Germinal center (tissue), 1 donor: ENCODE measurements around the gene TMEM167A.
"Not testable (repeated sequence)": the region's sequence is repeated elsewhere in the genome, so short reads cannot be mapped to it uniquely, and the experiment has no call there.

Source experiments
- DNase-seq: peaks from one replicate; pipeline ENCODE4 v3.0.0; 2012; ENCODE audit warnings: mixed read lengths, low spot score

Gene TMEM167A

DNA sequence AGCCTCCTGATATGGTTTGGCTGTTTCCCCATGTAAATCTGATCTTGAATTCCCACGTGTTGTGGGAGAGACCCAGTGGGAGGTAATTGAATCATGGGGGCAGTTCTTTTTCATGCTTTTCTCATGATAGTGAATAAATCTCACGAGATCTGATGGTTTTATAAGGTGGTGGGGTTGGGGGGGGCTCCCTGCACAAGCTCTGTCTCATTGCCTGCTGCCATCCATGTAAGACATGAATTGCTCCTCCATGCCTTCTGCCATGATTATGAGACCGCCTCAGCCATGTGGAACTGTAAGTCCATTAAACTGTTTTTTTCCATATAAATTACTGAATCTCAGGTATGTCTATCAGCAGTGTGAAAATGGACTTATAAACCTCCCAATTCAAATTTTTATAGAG is 13.0 kb upstream of the TMEM167A start:
- no peak for DNase-seq

DNA sequence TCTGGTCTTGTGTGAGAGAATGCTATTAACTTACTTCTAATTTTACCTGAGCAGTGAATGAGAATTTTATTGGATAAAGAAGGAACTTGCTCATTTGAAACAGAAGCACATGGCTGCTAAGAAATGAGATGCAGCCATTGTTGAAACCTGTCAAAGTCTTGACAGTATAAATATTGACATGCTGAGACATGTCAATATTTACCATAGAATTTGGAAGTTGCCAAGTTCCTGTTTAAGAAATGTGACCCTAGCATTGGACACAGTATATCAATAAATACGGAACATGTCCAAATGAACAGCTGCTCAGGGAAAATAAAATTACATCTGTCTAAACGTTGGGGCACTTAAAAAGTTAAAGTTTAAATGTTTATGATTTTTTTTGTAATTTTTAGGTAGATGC is 7.9 kb upstream of the TMEM167A start:
- no peak for DNase-seq

DNA sequence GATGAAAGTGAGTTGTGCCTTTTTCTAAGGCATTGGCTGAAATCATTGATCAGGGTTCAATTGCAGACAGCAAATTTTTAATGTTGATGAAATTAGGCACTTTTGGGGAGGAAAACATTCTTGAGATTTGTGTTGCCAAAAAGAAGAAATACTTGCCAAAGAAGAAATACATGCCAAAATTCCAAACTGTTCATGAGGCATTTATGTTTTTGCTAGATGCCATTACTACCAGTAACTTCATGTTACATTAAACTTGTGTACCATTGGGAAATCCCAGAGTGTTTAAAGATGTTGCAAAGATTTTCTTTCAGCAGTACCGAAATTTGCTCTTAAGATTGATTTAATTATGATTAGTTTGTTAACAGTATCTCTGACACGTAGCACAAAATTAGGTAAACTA is 7.1 kb upstream of the TMEM167A start:
- DNase-seq, result no peak

- no peak for DNase-seq
Observed at GRCh38 chr5:83082750-83083149, 5.6 kb upstream of the TMEM167A start.

- DNase-seq, result no peak
Observed at GRCh38 chr5:83077662-83078261, 568 bp upstream of the TMEM167A start.

DNA sequence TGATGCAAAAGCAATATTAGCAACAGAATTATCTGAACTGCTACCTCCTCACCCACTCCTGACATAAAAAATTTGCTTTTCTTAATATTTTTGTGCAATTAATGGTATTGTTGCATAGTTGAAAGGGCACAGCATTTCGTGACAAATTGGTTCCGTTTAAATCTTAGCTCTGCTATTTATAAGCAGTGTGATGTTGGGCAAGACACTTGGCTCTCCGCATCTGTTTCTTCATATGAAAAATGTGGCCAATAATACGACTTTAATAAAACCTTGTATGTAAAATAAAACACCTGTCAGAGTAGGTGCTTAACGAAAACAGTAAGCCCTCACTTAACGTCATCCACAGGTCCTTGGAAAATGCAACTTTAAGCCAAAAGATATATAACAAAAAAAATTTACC is 4.2 kb downstream of the TMEM167A start:
- DNase-seq, result no peak

- DNase-seq, result no peak
Observed at GRCh38 chr5:83071286-83072051, 5.7 kb downstream of the TMEM167A start.

- DNase-seq, result no peak
Observed at GRCh38 chr5:83069096-83069799, 7.9 kb downstream of the TMEM167A start.

- not testable (repeated sequence) for DNase-seq
Observed at GRCh38 chr5:83067377-83067776, 9.8 kb downstream of the TMEM167A start.

GRCh38 chr5:83066548-83067110 is 10.6 kb downstream of the TMEM167A start:
- no peak for DNase-seq

DNA sequence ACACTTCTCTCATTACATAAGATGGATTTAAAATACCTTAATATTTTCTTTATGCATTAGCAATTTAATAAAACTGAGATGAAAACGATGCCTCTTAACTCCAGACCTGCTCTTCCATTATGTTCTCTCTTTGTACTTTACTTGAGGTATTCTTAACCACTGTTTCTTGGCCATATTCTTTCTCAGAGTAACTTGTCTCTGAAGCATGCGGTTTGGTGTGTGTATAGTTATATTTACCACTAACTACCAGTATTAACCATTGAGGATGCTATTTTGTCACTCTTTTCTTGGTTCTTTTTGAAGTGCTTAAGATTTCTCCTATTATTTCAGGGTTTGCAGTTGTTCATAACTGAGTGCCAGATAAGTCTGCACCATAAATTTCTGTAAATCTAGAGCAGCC is 17.9 kb downstream of the TMEM167A start:
- no peak for DNase-seq

DNA sequence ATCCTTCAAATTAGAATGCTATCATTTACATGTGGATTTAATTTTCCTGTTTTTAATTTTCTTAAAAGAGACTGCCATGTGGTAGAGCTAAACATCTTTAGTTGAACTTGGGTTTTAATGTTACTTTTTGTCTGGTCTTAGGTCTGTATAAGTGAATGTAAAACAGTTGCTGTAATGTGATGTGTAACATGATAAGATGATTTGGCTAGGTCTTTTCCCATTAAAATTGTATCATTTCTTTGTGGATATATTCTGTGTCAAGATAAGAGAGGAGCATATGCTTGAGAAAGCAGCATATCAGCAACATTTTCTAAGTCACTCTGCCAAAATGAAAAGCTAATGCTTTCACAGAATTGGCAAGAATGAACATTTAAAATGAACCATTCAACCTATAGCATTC is 18.5 kb downstream of the TMEM167A start:
- DNase-seq, result no peak

DNA sequence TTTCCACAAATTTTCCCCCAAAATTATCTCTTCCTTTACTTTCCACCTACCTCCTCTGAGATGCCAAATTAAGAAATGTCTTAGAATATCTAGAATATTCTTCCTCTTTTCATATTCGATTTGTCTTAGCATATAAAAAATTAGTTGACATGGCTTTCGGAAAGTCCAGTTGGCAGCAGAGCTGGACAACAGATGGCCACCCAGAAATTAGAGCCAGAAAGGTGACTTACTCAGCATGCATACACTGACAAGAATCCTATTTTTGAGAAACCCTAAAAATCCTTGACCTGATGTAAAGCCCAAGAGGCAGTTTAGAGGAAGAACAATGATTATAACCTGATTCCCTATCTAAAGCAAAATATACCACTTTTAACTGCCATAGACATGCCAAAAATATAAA is 22.0 kb downstream of the TMEM167A start:
- DNase-seq, result no peak

GRCh38 chr5:83050723-83051340 is 26.4 kb downstream of the TMEM167A start:
- no peak for DNase-seq

GRCh38 chr5:83049370-83049885 is 27.8 kb downstream of the TMEM167A start:
- no peak for DNase-seq

- no peak for DNase-seq
Observed at GRCh38 chr5:83048811-83049210, 28.4 kb downstream of the TMEM167A start.

DNA sequence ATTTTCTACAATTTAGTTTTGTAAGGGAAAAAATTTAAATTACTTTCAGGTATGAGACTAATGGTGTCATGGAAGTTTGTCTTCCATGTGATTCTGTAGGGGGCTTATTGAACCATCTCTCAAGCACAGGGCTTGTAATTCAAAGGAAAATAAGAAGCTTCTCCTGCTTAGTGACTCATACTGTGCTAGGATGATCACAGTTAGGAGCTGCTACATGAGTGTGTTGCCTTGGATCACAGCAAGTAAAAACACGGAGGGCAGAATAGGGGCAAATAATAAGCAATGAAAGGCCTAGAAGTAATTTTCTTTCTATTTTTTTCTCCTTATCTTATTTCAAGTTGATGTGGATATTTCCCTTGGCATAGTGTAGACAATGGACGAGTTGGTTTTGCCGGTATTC is 28.9 kb downstream of the TMEM167A start:
- DNase-seq, result no peak

DNA sequence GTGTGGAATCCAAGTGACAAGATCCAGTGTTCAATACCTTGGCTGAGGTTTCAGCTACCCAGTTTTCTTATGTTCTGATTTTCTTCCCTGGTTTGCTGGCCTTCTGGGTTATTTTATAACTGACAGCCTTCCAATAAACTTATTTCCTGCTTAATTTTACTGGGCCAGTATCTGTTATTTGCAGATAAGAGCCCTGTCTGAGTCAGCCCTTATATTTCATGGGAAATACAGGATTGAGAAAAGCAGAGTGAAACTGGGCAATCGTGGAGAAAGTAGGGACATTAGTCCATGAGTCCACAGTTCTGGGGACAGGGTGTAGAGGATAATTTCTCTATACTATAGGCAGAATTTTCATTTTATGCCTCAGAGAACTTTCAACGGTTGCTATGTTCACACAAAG is 32.3 kb downstream of the TMEM167A start:
- DNase-seq, result no peak

- no peak for DNase-seq
Observed at GRCh38 chr5:83042507-83042906, 34.7 kb downstream of the TMEM167A start.

DNA sequence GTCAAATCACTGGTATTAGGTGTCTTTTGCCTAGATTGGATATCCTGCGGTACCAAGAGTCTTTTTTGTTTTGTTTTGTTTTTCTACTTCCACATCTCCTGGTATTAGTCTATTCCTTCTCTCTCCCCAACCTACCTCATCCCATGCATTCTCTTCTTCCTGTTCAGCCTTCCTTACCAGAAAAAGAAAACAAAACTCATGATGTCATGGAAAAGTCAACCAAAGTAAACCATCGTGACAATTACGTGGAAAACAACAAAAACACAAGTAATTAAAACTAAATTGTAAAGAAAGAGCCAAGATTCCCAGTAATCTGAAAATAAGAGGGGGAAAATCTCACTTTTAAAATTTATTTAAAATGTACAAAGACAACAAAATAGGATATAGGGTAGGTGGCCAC is 38.3 kb downstream of the TMEM167A start:
- DNase-seq, result no peak

DNA sequence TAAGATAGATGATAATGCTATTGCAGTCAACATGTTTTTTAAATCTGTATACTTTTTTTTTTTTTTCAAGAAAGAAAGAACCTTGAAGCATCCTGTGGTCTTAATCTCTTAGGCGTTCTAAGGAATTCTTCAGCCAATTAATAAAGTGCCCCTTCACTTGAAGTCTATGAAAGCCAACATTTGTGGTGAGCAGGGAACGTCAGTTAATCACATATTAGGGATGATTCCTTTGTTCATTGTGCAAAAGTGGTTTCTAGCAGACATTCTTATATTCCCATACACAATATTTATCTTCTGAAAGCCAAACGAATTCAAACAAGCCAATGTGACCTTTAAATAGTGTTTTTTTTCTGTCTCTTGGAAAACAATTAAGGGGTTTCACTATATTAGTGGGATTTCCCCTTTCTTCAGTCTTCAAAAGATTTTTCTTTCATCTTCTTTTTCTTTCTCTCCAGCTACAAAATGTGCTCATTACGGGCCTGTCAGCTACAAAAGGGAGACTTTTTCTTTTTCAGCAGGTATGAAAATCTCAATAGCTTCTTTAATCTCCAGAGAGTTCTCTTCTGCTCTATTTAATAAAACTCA is 40.1 kb downstream of the TMEM167A start:
- DNase-seq, result no peak
